Measurements from ENCODE around the gene S100A11. TPM values are rescaled to one million over a fixed set of nuclear protein-coding genes. Genes with fewer than 3 reads are reported as not detected.

Gene S100A11
- total and polyA plus RNA-seq, 7 donors: 92.6 to 633 (median 156) TPM

GRCh38 chr1:152072311-152072710 lies 35.5 kb upstream of the S100A11 start:
- DNase-seq: no peak
- no peaks in the 10 kb centered on the region for H3K4me1 ChIP-seq
- H3K36me3 ChIP-seq: no peaks in the 10 kb centered on the region
- no peak overlapping the region for H3K27ac ChIP-seq
- 72 to 77% methylated on average over 3 of the region's 3 CpGs for WGBS, 2 donors
- H3K9me3 ChIP-seq: no peaks in the 10 kb centered on the region
- no peak overlapping the region for H3K4me3 ChIP-seq
- TF ChIP-seq EP300 (IDR thresholded peaks at IDR 0.05) (no peak), CTCF (IDR thresholded peaks at IDR 0.05) (no peak), POLR2AphosphoS5 (IDR thresholded peaks at IDR 0.05) (no peak), POLR2A (IDR thresholded peaks at IDR 0.05) (no peak)
- intact Hi-C loops (cut with DNase I): no loop called here
- peaks cover 0 to 5% (median 0%) of the 10 kb centered on the region in 3 donors for H3K27me3 ChIP-seq

- Histone ChIP-seq H3K27me3 (peaks cover 0 to 5% (median 0%) of the 10 kb centered on the region in 3 donors), H3K27ac (no peak overlapping the region), H3K9me3 (no peaks in the 10 kb centered on the region), H3K36me3 (no peaks in the 10 kb centered on the region), H3K4me3 (no peak overlapping the region), H3K4me1 (no peaks in the 10 kb centered on the region)
- TF ChIP-seq POLR2AphosphoS5 (IDR thresholded peaks at IDR 0.05): no peak
- TF ChIP-seq POLR2A (IDR thresholded peaks at IDR 0.05): no peak
- no peak for TF ChIP-seq CTCF (IDR thresholded peaks at IDR 0.05)
- no peak for TF ChIP-seq EP300 (IDR thresholded peaks at IDR 0.05)
- DNase-seq: no peak
- intact Hi-C loops (cut with DNase I): no loop called here
- 58 to 74% methylated on average over 3 of the region's 3 CpGs for WGBS, 2 donors
These were observed 34.3 kb upstream of the S100A11 start for GRCh38 chr1:152071123-152071522.

GRCh38 chr1:152067929-152068328 lies 31.1 kb upstream of the S100A11 start:
- no peak for DNase-seq
- WGBS, 2 donors: 71 to 77% methylated on average over 1 of the region's 1 CpG
- intact Hi-C loops (cut with DNase I): no loop called here

GRCh38 chr1:152067150-152067549 lies 30.3 kb upstream of the S100A11 start:
- Histone ChIP-seq H3K27ac (no peak overlapping the region), H3K4me3 (no peak overlapping the region), H3K4me1 (no peaks in the 10 kb centered on the region), H3K27me3 (no peaks in the 10 kb centered on the region), H3K9me3 (no peaks in the 10 kb centered on the region), H3K36me3 (no peaks in the 10 kb centered on the region)
- TF ChIP-seq EP300 (IDR thresholded peaks at IDR 0.05) (no peak), POLR2AphosphoS5 (IDR thresholded peaks at IDR 0.05) (no peak), CTCF (IDR thresholded peaks at IDR 0.05) (no peak), POLR2A (IDR thresholded peaks at IDR 0.05) (no peak)
- DNase-seq: no peak
- intact Hi-C loops (cut with DNase I): no loop called here

More at GRCh38 chr1:152067929-152068328, 31.1 kb upstream of the S100A11 start:
- TF ChIP-seq POLR2A (IDR thresholded peaks at IDR 0.05) (no peak), CTCF (IDR thresholded peaks at IDR 0.05) (no peak), POLR2AphosphoS5 (IDR thresholded peaks at IDR 0.05) (no peak), EP300 (IDR thresholded peaks at IDR 0.05) (no peak)
- H3K27me3 ChIP-seq: peaks cover 0 to under 1% (median 0%) of the 10 kb centered on the region in 3 donors
- no peaks in the 10 kb centered on the region for H3K4me1 ChIP-seq
- H3K36me3 ChIP-seq: no peaks in the 10 kb centered on the region
- no peaks in the 10 kb centered on the region for H3K9me3 ChIP-seq
- H3K27ac ChIP-seq: no peak overlapping the region
- H3K4me3 ChIP-seq: no peak overlapping the region

- no peak overlapping the region for H3K27ac ChIP-seq
- TF ChIP-seq POLR2A (IDR thresholded peaks at IDR 0.05) (no peak), POLR2AphosphoS5 (IDR thresholded peaks at IDR 0.05) (no peak)
- H3K9me3 ChIP-seq: no peaks in the 10 kb centered on the region
- no peaks in the 10 kb centered on the region for H3K4me1 ChIP-seq
- H3K4me3 ChIP-seq: no peak overlapping the region
- DNase-seq: no peak
- intact Hi-C loops (cut with DNase I): no loop called here
- peaks cover 0 to 2% (median 0%) of the 10 kb centered on the region in 3 donors for H3K27me3 ChIP-seq
- H3K36me3 ChIP-seq: no peaks in the 10 kb centered on the region
These were observed 25.1 kb upstream of the S100A11 start for GRCh38 chr1:152061952-152062351.

Data from sigmoid colon (tissue), 7 donors.